NCI-H82 treated with DMSO at 0.1 percent for 48 hours (cell line): ENCODE measurements around the gene SPON1.
A peak's percentile ranks its signal among the peaks of the same experiment; 100 is the strongest.

ENCODE experiments used
- DNase-seq: peaks from one replicate; lab custom pipeline; 2025; ENCODE audit not compliant: unreplicated experiment; lab: John Stamatoyannopoulos, UW

Gene SPON1

DNA sequence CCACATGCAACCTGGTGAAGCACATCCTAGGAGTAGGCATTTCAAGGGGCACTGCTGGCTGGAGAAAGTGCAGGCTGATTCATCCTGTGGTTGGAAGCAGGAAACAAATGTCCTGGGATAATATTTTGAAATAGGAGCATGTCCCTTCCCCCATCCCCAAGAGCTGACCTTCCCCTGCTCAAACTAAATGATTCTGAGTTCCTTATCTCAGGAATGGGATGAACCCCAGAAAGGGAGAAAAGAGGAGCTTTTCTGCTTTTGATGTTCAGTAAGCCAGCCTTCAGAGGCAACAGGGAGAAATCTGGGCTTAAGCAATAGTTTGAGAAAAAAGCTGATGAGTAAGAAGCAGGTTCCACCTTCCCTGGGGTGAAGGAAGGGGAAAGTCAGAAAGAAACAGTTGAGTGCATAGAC lies 19.5 kb upstream of the SPON1 start:
- DNase-seq, result no peak

DNA sequence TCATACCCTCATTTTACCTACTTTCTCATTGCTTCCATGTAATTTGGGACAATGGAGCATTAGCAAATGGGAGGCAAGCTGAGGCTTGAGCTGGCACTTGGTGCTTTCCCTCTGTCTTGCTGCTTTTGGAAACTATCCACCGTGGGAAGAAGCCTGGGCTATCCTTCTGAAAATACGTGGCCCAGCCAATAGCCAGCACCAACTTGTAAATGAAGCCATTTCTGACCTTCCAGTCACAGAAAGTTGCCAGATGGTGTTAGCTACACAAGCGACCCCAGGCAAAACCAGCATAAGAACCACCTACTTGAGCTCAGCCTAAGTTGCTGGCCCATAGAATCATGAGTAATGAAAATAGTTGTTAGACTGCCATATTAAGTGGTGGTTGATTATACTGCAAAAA lies 18.5 kb upstream of the SPON1 start:
- no peak for DNase-seq

DNA sequence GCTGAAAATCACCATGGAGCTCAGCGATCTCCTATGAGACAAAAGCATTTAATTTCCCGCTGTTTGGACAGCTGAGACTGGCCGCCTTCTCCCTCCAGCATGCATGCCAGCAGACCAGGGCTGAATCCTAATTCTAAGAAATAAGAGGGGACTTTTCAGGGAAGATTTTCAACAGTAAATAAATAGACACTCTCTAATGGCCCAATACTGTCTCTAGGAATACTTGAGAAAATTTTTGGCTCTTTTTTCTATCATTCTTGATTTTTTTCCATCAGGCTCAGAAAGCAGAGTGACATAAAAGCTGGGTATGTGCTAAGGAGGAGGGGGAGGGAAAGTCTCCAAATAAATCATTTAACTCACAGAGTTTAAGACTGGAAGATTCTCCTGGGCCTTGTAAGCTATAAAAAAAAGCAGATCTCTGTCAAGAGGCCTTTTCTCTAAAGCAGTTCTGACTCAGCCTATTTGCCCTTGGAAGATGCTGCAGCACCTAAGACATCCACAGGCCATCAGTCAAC lies 17.6 kb upstream of the SPON1 start:
- DNase-seq, result no peak

- no peak for DNase-seq
Measured at GRCh38 chr11:13947379-13947778, 15.1 kb upstream of the SPON1 start.

DNA sequence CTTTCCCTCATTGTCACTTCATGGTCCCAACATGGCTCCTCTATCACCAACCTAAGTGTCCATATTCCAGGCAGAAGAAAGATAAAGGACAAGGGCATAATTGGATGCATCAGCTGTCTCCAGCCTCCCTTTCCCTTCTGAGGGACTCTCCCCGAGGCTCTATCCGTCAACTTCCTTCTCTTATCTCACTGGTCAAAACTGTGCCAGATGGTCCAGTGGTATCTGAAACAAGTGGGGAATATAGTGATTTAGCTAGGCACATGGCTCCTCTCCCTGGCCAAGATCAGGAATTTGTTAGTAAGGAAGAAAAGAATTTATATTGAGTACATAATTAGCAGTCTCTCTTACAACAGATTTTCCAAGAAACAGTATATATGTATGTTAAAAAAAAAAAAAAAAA lies 12.6 kb upstream of the SPON1 start:
- DNase-seq, result peak; percentile 13

DNA sequence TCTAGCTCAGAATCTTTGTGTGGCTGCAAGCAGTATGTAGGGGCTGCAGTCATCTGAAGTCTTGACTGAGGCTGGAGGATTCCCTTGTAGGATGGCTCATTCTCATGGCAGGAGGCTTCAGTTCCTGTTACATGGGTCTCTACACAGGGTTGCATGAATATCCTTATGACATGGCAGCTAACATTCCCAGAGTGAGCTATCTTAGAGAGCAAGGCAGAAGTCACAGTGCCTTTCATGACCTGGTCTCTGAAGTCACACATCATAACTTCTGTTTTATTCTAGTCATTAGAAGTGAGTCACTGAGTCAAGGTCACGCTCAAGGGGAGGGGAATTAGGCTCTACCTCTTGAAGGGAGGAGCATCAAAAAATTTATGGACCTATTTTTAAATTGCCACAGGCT lies 10.3 kb upstream of the SPON1 start:
- no peak for DNase-seq

DNA sequence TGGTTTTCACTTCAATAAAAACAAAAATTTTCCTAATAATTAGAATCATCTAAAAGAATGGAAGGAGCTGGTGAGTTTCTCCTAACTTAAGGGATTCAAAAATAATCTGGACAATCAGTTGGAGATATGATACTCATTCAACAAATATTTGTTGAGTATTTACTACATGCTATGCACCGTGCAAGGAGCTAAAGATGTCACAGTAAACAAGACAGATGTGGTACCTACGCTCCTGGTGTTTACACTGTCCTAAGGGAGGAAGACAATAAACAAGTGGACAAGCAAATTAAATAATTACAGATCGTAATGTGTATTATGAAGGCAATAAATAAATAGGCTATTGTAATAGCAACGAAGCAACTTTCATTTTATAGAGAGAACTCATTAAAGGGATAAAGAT lies 9.9 kb upstream of the SPON1 start:
- DNase-seq, result no peak

DNA sequence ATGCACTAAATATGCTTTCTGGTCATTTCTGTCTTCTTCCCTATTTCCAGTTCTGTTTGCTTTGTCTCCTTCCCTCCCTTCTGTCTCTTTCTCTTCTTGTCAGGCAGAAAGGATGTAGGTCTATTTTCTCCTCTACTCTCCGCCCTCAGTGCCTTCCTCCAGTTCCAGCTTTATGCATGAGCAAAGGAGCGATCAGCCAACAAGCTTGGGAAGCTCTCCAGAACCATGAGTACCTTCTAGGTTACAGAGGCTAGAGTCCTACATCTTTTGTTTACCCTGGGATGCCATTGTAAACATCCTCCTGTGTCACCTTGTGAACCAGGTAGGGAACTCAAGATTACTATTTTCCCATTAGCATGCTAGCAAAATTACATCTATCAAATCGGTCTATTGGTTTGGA lies 7.9 kb upstream of the SPON1 start:
- DNase-seq, result no peak

GRCh38 chr11:13955971-13956421 lies 6.5 kb upstream of the SPON1 start:
- DNase-seq, result no peak

DNA sequence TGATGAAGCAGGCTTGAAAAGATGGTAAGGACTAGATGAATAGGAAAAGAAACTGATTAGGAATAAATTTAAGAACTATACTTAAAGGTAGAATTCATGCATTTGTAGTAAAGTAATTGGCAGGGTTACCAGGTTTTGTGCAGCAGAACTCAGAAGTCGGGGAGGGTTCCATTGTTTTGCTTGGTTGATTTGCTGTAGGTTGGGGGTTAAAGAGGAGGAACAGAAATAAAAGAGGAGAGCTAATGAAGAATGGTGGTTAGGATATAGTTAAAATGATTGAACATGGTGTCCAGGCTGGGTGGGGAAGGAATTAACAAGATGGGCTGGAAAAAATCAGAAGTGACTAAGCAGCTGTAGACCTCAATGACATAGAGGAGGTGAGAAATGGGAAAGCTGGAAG lies 5.5 kb upstream of the SPON1 start:
- DNase-seq, result no peak

- no peak for DNase-seq
Measured at GRCh38 chr11:13958641-13959400, 3.7 kb upstream of the SPON1 start.

DNA sequence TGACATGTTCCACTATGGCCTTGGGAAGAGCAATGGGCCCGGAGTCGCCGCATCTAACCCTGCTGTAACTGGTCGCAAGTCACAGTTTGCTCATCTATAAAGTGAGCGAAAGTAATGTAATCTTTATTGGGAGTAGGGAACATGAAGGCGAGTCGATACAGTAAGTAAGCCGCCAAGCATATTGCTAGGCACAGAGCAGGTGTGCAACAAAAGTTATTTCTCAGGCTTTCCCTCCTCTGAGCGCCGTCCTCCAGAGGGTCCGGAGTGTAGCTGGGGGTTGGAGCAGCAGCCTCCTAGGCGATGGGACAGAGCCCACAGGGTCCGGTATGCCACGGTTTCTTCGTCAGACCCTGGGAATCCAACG lies 343 bp upstream of the SPON1 start:
- DNase-seq, result no peak

DNA sequence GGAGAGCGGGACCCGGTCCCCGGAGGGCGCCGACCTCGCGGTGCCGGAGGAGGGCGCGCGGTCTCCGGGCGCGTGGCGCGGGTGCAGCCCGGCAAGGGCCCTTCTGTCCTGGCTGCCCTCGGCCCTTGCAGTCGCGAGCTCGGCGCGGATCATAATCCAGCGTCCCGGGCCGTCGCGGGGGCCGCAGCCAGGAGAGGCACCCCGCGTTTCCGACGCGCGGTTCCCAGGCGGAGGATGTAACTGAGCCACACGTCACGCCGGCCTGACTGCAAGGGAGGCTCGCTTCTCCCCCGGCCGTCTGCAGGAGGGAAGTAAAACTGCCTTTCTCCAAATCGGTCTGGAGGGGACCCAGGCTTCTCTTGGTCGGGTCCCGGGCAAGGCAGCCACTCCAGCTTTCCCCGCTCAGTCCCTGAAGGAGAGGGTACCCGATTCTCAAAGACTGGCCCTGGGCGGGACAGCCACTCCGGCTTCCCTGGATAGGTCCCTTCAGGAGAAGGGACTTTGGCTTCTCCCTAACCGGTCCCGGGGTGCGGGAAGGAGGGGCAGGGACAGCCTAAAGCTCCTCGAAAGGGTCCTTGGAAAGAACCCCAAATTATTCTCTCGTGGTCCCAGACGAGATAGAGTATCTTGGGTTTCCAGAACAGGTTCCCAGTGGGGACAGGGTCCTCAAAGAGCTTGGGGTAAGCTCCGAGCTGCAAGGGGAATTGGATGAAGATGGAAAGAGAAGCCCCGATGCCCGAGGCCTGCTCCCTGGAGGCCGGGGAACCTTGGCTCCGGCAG lies 836 bp downstream of the SPON1 start:
- DNase-seq, result no peak

DNA sequence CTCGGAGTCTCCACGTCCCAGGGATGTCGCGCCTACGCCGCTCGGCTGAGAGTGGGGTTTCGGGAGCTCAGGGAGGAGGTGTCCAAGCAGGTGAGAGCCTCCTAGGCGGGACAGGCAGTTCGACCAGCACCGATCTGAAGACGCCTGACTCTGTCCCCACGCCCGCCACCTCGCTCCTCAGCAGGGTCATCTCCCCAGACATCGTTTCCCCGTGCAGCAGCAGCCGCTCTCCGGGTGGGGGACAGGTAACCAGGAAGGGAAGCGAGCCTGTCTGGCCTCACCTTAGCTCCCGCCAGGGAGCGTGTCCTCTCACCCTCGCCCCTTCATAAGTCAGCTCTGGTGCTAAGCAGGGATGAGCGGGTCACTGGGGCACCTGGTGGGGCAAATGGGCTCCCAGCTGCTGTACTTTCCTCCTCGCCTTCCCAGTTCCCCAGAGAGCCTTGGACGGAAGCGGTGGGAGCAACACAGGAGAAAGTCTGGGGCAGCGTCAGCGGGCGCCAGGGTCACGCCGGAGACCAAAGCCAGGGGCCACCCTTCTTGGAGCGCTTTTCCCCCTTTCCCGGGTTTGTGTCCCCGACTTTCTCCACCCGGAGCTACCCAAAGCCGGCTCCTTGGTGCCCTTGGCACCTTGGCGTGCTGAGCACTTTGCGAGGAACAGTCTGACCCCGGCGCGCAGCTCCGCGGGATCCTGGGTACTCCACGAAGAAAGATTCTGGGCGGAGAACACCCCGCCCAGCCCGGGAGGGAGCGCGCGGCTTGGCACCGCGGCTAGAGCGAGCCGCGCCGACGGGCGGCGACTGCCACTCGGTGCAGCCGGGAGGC lies 1.6 kb downstream of the SPON1 start:
- no peak for DNase-seq

GRCh38 chr11:13964771-13965074 lies 2.2 kb downstream of the SPON1 start:
- no peak for DNase-seq

GRCh38 chr11:13965337-13965736 lies 2.8 kb downstream of the SPON1 start:
- peak; percentile 28 for DNase-seq

DNA sequence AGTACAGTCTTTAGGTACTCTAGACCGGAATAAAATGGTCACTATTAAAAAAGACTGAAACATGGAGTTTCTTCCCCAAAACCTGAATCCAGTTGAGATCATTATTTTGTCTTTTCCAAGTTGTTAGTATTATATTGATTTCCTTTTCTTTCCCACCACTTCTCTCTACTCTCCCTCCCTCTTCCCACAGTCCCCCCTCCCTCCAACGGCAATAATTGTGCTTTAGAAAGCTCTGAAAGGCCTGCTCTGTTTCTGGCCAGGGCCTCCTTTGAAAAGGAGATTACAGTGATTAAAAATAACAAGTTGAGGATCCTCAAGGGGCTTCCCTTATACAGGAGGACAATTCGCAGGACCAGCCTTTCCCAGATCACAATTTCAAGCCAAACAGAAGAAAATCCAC lies 3.5 kb downstream of the SPON1 start:
- DNase-seq, result no peak

DNA sequence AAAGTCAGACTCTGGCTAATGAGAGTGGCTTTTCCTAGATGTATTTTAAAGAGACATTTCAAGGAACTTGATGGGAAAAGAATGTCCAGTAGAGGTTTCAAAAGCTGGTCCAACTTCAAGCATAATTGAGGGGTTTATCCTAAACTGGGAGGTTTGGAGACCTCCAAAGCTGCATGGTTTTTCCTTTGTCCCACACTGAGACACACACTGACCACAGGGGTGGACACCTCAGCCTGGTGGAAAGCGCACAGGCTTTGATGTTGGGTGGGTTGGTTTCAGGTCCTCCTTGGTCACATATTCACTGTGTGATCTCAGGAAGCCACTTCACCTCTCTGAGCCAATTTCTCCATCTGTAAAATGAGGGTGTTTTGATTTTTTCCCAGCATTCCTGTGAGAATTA lies 4.0 kb downstream of the SPON1 start:
- no peak for DNase-seq

GRCh38 chr11:13970986-13971385 lies 8.5 kb downstream of the SPON1 start:
- no peak for DNase-seq

- no peak for DNase-seq
Measured at GRCh38 chr11:13972043-13972910, 9.8 kb downstream of the SPON1 start.

GRCh38 chr11:13972944-13973343 lies 10.4 kb downstream of the SPON1 start:
- no peak for DNase-seq
